Measurements from ENCODE around the gene USP7.
A peak's percentile ranks its signal among the peaks of the same experiment; 100 is the strongest.
"Not testable (repeated sequence)": the region's sequence is repeated elsewhere in the genome, so short reads cannot be mapped to it uniquely, and the experiment has no call there.

Gene USP7

DNA sequence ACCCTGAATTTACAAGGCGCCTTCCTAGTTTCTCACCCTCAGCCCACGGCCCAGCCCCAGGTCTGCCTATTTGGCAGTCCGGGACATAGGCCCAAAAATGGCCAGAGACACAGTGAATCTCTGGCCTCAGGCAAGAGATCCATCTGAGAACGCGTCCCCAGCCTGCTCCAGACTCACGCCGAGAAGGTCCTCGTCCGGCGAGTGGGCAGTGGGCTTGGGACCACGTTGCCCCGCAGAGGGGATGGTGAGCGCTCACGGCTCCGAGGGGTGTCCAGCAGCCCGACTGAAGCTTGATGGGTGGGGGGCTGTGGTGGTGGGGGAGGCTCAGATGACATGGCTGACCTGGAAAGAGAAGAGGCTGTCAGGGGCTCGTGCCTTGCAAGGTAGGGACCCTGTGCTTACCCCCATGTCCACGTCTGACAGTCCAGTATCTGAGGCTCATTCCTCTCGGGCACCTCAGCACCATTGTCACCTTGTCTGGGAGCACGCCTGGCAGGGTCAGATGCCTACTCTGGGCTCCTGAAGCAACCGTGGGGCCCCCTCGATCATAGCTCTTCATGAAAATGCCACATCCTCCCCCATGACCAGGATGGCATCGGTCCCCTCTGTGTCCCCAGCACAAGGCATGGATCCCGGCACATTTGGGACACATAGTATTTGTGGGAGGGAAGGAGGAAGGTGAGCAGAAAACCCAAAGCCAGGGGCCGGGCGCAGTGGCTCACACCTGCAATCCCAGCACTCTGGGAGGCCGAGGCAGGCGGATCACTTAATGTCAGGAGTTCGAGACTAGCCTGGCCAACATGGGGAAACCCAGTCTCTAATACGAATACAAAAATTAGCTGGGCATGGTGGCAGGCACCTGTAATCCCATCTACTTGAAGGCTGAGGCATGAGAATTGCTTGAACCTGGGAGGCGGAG, 104.5 kb downstream of the USP7 start:
- no peak for DNase-seq

DNA sequence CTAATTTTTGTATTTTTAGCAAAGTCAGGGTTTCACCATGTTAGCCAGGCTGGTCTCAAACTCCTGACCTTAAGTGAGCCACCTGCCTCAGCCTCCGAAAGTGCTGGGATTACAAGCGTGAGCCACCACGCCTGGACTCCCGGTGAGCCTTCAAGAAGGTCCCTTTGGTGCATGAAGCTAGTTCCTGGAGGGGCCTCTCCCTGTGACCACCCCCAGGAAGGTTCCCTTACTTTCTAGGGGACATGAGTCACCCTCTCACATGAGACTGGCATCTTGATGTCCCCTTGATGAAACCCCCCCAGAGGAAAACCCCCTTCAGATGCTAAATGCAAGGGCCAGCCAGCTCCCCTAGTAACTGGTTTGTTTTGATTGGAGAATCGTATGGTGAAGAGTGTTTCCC, 107.7 kb downstream of the USP7 start:
- no peak for DNase-seq

DNA sequence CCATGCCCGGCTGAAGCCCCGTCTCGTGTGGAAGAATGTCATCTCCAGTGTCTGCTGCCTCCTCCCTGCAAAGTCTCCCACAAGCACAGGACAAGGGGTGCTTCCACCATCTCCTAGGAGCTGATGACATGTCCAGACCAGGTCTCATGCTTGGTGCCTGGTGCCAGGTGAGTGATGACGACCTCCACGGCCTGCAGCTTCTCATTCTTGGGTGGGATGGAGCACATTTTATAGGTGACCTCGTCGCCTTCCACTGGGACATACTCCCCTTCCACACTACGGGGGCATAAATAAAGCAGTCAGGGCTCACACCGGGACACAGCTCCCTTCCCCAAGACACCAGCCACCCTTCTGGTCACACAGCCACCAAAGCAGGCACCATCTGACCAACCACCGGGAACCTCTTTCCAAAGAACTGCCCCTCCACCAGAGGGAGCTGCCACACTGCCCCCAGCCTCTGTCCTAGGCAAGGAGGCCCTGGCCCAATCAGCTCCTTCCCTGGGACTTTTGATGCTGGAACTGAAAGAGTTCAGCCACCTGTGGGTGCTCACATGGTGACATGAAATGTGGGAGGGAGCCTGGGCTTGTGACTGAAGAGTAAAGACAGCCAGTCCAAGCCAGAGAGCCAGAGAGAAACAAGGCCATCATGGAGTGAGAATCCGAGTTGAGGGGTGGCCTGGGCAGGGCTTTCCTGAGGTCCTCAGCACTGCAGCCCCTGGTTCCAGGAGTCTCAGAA, 108.5 kb downstream of the USP7 start:
- DNase-seq = peak; percentile 3

DNA sequence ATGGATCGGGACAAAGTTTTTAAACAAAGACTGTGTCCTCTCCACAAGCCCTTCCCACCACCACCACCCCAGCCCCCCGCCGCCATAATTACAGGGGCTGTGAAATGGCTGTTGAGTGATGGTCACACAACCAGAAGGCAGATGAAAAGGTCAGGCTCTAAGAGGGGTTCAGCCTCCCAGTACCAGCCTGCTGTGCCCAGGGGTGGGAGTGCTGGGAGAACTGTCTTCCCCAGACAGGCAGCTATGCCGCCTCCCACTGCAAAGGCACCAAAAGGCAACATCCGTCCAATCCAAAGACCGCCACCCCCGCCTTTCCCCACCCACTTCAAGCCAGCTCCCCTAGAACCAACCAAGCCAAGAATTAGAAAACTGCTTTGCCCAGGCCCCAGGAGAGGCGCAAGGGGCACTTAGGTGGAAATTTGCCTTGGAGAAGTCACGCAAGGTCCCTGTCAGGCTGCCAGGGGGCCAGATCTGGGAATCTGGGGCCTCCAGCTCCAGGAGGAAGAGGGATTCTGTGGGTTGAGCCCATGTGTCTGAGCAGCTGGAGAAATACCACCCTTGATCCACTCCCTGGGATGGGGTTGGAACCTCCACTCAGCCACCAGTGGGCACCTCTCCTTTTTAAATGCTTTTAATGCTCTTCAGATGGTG, 109.3 kb downstream of the USP7 start:
- no peak for DNase-seq

DNA sequence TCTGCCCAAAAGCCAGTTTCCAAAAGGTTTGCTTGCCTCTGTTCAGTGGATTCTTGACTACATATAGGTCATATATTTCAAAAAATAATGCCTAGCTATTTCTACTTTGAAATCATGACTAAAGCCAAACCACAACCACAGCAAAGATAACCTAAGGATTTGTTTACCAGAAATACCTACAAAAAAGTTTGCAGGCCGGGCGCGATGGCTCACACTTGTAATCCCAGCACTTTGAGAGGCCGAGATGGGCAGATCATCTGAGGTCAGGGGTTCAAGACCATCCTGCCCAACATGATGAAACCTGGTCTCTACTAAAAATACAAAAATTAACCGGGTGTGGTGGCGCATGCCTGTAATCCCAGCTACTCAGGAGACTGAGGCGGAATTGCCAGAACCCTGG, 110.1 kb downstream of the USP7 start:
- DNase-seq = no peak

GRCh38 chr16:8853150-8853549, 110.6 kb downstream of the USP7 start:
- no peak for DNase-seq

GRCh38 chr16:8852534-8852933, 111.2 kb downstream of the USP7 start:
- DNase-seq = no peak

DNA sequence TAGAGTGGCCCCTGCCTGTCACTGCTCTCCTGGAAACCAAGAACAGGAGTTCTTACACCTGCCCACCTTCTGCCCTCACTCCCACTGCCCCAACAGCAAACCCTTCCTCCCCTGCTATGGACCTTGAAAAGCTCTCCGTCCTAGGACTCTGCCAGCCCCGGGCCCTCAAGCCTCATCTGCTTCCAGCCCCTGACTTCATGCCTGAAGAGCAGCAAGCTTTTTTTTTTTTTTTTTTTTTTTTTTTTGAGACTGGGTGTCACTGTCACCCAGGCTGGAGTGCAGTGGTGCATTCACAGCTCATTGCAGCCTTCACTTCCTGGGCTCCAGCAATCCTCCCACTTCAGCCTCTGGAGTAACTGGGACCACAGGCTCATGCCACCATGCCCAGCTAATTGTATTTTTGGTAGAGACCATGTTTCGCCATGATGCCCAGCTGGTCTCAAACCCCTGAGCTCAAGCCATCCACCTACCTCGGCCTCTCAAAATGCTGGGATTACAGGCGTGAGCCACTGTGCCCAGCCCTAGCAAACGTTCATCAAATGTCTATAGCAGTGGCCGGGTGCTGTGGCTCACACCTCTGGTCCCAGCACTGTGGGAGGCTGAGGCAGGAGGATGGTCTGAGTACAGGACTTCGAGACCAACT, 111.8 kb downstream of the USP7 start:
- no peak for DNase-seq

DNA sequence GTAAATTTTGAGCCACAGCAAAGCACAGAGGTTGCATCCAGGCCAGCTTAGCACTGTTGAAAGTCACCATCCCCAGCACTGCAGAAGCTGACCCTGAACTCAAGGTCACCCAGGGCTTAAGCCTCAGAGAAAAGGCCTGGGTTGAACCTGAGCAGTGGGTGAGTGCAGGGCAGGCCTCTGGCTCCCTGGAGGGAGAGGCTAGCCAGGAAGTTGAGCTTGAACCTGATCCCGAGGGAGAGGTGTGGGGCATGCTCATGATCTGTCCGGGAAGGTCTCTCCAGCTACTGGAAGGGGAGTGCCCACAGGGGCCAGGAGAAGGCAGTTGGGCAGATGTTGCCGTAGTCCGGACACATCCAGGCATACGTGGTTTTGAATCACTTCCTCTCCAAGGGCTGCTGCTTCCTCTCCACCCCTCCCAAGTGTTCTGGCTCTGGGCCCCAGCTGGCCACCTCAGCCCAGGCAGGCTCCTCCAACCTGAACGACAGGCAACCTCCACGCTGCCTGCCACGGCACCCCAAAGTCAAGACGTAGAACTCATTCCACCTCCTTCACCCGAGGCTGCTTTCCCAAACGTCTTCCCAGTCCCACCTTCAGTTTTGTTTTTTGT, 113.3 kb downstream of the USP7 start:
- peak; percentile 85 for DNase-seq

DNA sequence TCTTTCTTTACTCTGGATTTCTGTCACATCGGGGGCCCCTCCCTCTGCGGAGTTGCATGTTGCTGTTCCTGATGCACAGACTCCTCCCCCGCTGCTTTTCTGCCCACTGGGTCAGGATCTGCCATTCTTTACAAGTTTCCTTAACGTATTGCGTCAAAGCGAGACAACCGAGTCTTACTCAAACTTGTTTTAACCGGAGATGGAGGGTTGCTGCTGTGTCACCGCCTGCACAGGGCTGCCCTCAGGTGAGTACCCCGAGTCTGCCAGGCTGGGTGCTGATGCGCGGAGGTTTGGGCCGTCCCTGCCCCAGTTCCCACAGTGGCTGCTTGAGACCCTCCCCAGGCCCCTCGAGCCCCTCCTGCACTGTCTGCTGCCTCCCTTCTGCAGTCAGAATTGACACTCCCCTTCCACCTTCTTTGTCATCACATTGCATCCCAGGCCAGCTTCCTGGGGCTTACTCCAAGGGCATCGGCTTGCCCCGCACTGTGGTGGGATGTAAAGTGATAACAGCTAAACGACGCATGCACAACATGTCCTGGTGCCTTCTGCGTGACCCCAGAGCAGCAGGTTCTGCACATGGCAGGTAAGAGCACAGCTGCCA, 114.2 kb downstream of the USP7 start:
- no peak for DNase-seq

DNA sequence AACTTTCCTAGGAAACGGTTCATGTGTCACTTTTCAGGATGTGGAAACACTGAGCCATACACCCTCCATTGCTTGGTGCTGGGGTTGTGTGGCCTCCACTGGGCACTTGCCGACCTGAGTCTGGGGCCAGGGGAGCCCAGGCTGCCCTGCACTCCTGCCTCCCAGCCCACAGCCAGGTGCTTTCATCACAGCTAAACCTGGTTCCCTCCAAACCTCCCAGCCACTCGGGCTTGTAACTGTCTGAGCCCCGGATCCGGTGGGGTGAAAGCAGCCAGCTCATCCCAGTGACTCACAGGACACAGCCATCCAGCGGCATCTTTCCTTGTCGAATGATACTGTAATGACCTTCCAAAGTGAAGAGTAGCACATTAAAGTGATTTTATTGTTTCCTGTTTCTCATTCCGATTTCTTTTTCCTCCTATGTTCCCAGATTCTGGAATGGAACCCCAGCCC, 114.7 kb downstream of the USP7 start:
- no peak for DNase-seq

GRCh38 chr16:8848231-8848938, 115.3 kb downstream of the USP7 start:
- no peak for DNase-seq

- no peak for DNase-seq
Measured at GRCh38 chr16:8847623-8848022, 116.1 kb downstream of the USP7 start.

- no peak for DNase-seq
Measured at GRCh38 chr16:8847145-8847544, 116.6 kb downstream of the USP7 start.

- DNase-seq = no peak
Measured at GRCh38 chr16:8846401-8846932, 117.2 kb downstream of the USP7 start.

DNA sequence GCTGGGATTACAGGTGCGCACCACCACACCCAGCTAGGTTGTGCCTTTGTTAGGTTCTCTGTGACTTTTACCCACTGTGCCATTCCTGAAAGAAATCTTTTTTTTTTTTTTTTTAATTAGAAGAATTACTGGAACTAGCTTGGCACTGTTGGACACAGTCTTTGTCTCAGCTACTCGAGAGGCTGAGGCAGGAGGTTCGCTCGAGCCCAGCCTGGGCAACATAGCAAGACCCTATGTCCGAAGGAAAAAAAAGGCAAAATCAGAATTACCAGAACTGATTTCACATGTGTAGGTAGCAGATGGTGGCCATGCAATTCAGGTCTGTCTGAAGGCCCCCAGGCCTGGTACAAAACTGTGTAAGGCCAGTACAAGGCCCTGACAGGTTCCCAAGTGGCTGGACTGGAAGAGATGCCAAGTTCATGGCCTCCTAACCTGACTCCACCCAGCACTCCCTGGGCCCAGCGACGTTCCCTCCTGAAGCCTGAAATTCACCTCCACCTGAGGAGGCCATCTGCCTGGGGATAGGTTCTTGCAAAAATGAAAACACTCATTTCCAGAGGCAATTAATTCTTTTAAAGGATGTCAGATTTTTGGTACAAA, 117.9 kb downstream of the USP7 start:
- no peak for DNase-seq

- DNase-seq = not testable (repeated sequence)
Measured at GRCh38 chr16:8843296-8843695, 120.4 kb downstream of the USP7 start.
